H9 (cell line): ENCODE results near the gene TRMT2A. TPM values are rescaled to one million over a fixed set of nuclear protein-coding genes. Genes with fewer than 3 reads are reported as not detected.
"Not testable (repeated sequence)": the region's sequence is repeated elsewhere in the genome, so short reads cannot be mapped to it uniquely, and the experiment has no call there.

Experiments used
- DNase-seq: peaks from one replicate; pipeline ENCODE4 v3.0.0-alpha.2; 2017
- H2AFZ ChIP-seq: one replicate; pipeline ENCODE4 v1.6.1; 2013; ENCODE audit warnings: mild to moderate bottlenecking, low read length, control low read depth, moderate library complexity
- H2AK5ac ChIP-seq: 2 replicates; pipeline ENCODE4 v1.6.1; 2013; ENCODE audit warnings: low read length, control low read depth, mixed read lengths; ENCODE audit not compliant: insufficient read length
- H2BK120ac ChIP-seq: one replicate; pipeline ENCODE4 v1.6.1; 2013; ENCODE audit warnings: low read depth, mild to moderate bottlenecking, low read length, control low read depth, inconsistent platforms; ENCODE audit not compliant: poor library complexity, severe bottlenecking
- H2BK12ac ChIP-seq: 2 replicates; pipeline ENCODE4 v1.6.1; 2013; ENCODE audit warnings: low read length, control low read depth, mixed read lengths, low read depth; ENCODE audit not compliant: insufficient read length
- H2BK15ac ChIP-seq: 2 replicates; pipeline ENCODE4 v1.6.1; 2013; ENCODE audit warnings: low read depth, low read length, control low read depth
- H2BK20ac ChIP-seq: one replicate; pipeline ENCODE4 v1.6.1; 2013; ENCODE audit warnings: low read depth, mild to moderate bottlenecking, low read length, control low read depth, inconsistent platforms; ENCODE audit not compliant: poor library complexity, severe bottlenecking
- H2BK5ac ChIP-seq: 2 replicates; pipeline ENCODE4 v1.6.1; 2013; ENCODE audit warnings: low read length, control low read depth, mixed read lengths; ENCODE audit not compliant: insufficient read length
- H3K14ac ChIP-seq: 2 replicates; pipeline ENCODE4 v1.6.1; 2013; ENCODE audit warnings: low read length, control low read depth; ENCODE audit not compliant: insufficient read depth
- H3K18ac ChIP-seq: 2 replicates; pipeline ENCODE4 v1.6.1; 2013; ENCODE audit warnings: low read depth, mild to moderate bottlenecking, mixed read lengths, low read length, control low read depth; ENCODE audit not compliant: insufficient read length
- H3K23ac ChIP-seq: 2 replicates; pipeline ENCODE4 v1.6.1; 2013; ENCODE audit warnings: low read length, control low read depth, mixed read lengths, low read depth; ENCODE audit not compliant: insufficient read length
- H3K23me2 ChIP-seq: 2 replicates; pipeline ENCODE4 v1.6.1; 2013; ENCODE audit warnings: low read depth, mild to moderate bottlenecking, mixed read lengths, low read length, control low read depth; ENCODE audit not compliant: insufficient read length, poor library complexity, severe bottlenecking
- H3K27ac ChIP-seq: 2 replicates; pipeline ENCODE4 v1.5.1; 2013; ENCODE audit warnings: low read length, control low read depth, mixed read lengths, low read depth; ENCODE audit not compliant: insufficient read length
- H3K27me3 ChIP-seq: 2 replicates; pipeline ENCODE4 v1.6.1; 2013; ENCODE audit warnings: low read length, control low read depth, inconsistent platforms; ENCODE audit not compliant: insufficient read depth
- H3K4ac ChIP-seq: 2 replicates; pipeline ENCODE4 v1.6.1; 2013; ENCODE audit warnings: low read depth, mild to moderate bottlenecking, control low read depth, inconsistent platforms, low read length, moderate library complexity
- H3K4me1 ChIP-seq: 2 replicates; pipeline ENCODE4 v1.6.1; 2013; ENCODE audit warnings: low read length, control low read depth, inconsistent platforms; ENCODE audit not compliant: insufficient read depth
- H3K4me2 ChIP-seq: 2 replicates; pipeline ENCODE4 v1.6.1; 2013; ENCODE audit warnings: low read length, control low read depth, mixed read lengths; ENCODE audit not compliant: insufficient read length, insufficient read depth
- H3K56ac ChIP-seq: 2 replicates; pipeline ENCODE4 v1.6.1; 2013; ENCODE audit warnings: low read depth, mild to moderate bottlenecking, mixed read lengths, low read length, control low read depth; ENCODE audit not compliant: insufficient read length
- H3K79me1 ChIP-seq: 2 replicates; pipeline ENCODE4 v1.6.1; 2013; ENCODE audit warnings: low read depth, mild to moderate bottlenecking, moderate library complexity, low read length, control low read depth, inconsistent platforms; ENCODE audit not compliant: insufficient read depth, poor library complexity, severe bottlenecking
- H3K79me2 ChIP-seq: 2 replicates; pipeline ENCODE4 v1.6.1; 2013; ENCODE audit warnings: low read length, control low read depth, inconsistent platforms; ENCODE audit not compliant: insufficient read depth
- H3K9ac ChIP-seq: 2 replicates; pipeline ENCODE4 v1.6.1; 2013; ENCODE audit warnings: low read length, control low read depth, mixed read lengths; ENCODE audit not compliant: insufficient read length; ENCODE audit errors: extremely low read depth
- H3K9me3 ChIP-seq: one replicate; pipeline ENCODE4 v1.6.1; 2013; ENCODE audit warnings: low read depth, low read length, inconsistent platforms; ENCODE audit not compliant: control insufficient read depth
- H3T11ph ChIP-seq: one replicate; pipeline ENCODE4 v1.6.1; 2013; ENCODE audit warnings: mild to moderate bottlenecking, low read length, control low read depth, inconsistent platforms
- H4K20me1 ChIP-seq: one replicate; pipeline ENCODE4 v1.6.1; 2013; ENCODE audit not compliant: control insufficient read depth, insufficient read length, insufficient read depth
- H4K5ac ChIP-seq: 2 replicates; pipeline ENCODE4 v1.6.1; 2013; ENCODE audit warnings: low read depth, mild to moderate bottlenecking, mixed read lengths, low read length, control low read depth; ENCODE audit not compliant: insufficient read length
- H4K8ac ChIP-seq: replicated peaks from 2 replicates; pipeline ENCODE4 v1.6.1; 2013; ENCODE audit warnings: low read length, control low read depth, mixed read lengths, low read depth; ENCODE audit not compliant: insufficient read length
- H4K91ac ChIP-seq: 2 replicates; pipeline ENCODE4 v1.6.1; 2013; ENCODE audit warnings: low read depth, mild to moderate bottlenecking, moderate library complexity, mixed read lengths, low read length, control low read depth; ENCODE audit not compliant: insufficient read length
- H3K27ac Mint-ChIP-seq, 3 experiments: 2 replicates in 2 of 3; 3 replicates in 1 of 3; pipeline ENCODE4 v1.8.0; 2020 to 2021; ENCODE audit warnings: mixed read lengths in 3 of 3, mild to moderate bottlenecking in 1 of 3, moderate library complexity in 1 of 3
- H3K27me3 Mint-ChIP-seq: 2 replicates; pipeline ENCODE4 v1.8.0; 2021; ENCODE audit warnings: low read depth, mild to moderate bottlenecking, moderate library complexity, mixed read lengths
- H3K36me3 Mint-ChIP-seq, 3 experiments: 2 replicates in 2 of 3; 3 replicates in 1 of 3; pipeline ENCODE4 v1.8.0; 2020 to 2021; ENCODE audit warnings: low read depth in 3 of 3, mixed read lengths in 3 of 3; ENCODE audit not compliant: insufficient read depth in 1 of 3
- H3K4me1 Mint-ChIP-seq, 2 experiments: 2 replicates each; pipeline ENCODE4 v1.8.0; 2020; ENCODE audit warnings: mixed read lengths in 2 of 2
- H3K4me3 Mint-ChIP-seq, 2 experiments: 2 replicates in 1 of 2; 3 replicates in 1 of 2; pipeline ENCODE4 v1.8.0; 2020 to 2021; ENCODE audit warnings: mild to moderate bottlenecking in 2 of 2, mixed read lengths in 2 of 2, moderate library complexity in 1 of 2
- H3K9me3 Mint-ChIP-seq, 2 experiments: 2 replicates in 1 of 2; 3 replicates in 1 of 2; pipeline ENCODE4 v1.8.0; 2020; ENCODE audit warnings: mild to moderate bottlenecking in 2 of 2, mixed read lengths in 2 of 2, moderate library complexity in 1 of 2
- WGBS: extraction: QIAGEN DNeasy Blood & Tissue Kit; methylation state at CpG from one replicate; pipeline ENCODE4 v1.1.7; 2013; ENCODE audit warnings: missing lambda C conversion rate, low lambda C conversion rate, mixed read lengths; ENCODE audit not compliant: insufficient read length; ENCODE audit errors: extremely low coverage; 5-methylcytosine and 5-hydroxymethylcytosine counted together
- total RNA-seq: library from RNA; stranded (reverse); gene quantifications from 2 replicates; pipeline ENCODE4 v1.2.1, GENCODE V29; 2021
- TF ChIP-seq, protein P1 (sequence below): fragments of 200-600 bp; sonication (generic); conservative IDR thresholded peaks from 3 replicates; pipeline ENCODE4 v1.8.0; 2021; ENCODE audit warnings: antibody characterized with exemption, mild to moderate bottlenecking

Gene TRMT2A
- total RNA-seq, 1 experiment from 2014 or later = 58.2 TPM

DNA sequence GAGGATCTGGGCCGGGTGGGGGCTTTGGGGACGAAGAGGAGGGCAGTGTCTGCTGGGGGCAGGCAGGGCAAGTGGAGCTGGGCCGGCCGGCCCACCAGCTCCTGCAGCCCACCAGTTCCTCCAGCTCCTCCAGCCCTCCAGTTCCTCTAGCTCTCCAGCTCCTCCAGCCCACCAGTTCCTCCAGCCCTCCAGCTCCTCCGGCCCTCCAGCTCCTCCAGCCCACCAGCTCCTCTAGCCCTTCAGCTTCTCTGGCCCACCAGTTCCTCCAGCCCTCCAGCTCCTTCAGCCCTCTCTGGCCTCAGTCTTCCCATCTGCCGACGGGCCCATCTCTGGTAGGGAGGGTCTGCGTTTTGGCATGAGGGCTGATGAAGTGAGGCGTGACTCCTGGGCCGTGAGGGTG is 43.0 kb upstream of the TRMT2A start:
- Mint-ChIP-seq H3K4me1 (peaks cover 4 to 7% of the 10 kb centered on the region in 2 experiments), H3K9me3 (peaks cover 6 to 17% of the 10 kb centered on the region in 2 experiments; a peak in 4 of 5 replicates), H3K4me3 (no peak overlapping the region), H3K36me3 (peaks cover 0 to 7% (median 0%) of the 10 kb centered on the region in 3 experiments; a peak in 2 of 7 replicates), H3K27ac (peak overlapping the region in 1 of 3 experiments; percentile 67; a peak in 1 of 7 replicates), H3K27me3 (no peaks in the 10 kb centered on the region)
- H3K18ac ChIP-seq = no peak overlapping the region
- no peak overlapping the region for H4K8ac ChIP-seq
- H3K27ac ChIP-seq = no peak overlapping the region
- no CpG with 5 or more reads among the region's 10 CpGs for WGBS
- no peak overlapping the region for H2BK20ac ChIP-seq
- no peak for DNase-seq
- H3K4me2 ChIP-seq = no peak overlapping the region
- no peaks in the 10 kb centered on the region for H4K20me1 ChIP-seq
- H3K79me2 ChIP-seq = no peaks in the 10 kb centered on the region
- no peaks in the 10 kb centered on the region for H3K4me1 ChIP-seq
- no peak overlapping the region for H4K5ac ChIP-seq
- TF ChIP-seq, protein P1, sequence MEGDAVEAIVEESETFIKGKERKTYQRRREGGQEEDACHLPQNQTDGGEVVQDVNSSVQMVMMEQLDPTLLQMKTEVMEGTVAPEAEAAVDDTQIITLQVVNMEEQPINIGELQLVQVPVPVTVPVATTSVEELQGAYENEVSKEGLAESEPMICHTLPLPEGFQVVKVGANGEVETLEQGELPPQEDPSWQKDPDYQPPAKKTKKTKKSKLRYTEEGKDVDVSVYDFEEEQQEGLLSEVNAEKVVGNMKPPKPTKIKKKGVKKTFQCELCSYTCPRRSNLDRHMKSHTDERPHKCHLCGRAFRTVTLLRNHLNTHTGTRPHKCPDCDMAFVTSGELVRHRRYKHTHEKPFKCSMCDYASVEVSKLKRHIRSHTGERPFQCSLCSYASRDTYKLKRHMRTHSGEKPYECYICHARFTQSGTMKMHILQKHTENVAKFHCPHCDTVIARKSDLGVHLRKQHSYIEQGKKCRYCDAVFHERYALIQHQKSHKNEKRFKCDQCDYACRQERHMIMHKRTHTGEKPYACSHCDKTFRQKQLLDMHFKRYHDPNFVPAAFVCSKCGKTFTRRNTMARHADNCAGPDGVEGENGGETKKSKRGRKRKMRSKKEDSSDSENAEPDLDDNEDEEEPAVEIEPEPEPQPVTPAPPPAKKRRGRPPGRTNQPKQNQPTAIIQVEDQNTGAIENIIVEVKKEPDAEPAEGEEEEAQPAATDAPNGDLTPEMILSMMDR = no peak
- no peaks in the 10 kb centered on the region for H3K79me1 ChIP-seq
- H3K9ac ChIP-seq = no peak overlapping the region
- H2BK12ac ChIP-seq = no peak overlapping the region
- no peak overlapping the region for H2BK15ac ChIP-seq
- H3K23me2 ChIP-seq = no peaks in the 10 kb centered on the region
- no peaks in the 10 kb centered on the region for H3K27me3 ChIP-seq
- no peaks in the 10 kb centered on the region for H3K9me3 ChIP-seq
- H2BK120ac ChIP-seq = no peak overlapping the region
- H3K14ac ChIP-seq = no peak overlapping the region; the same call in 1 of the 2 replicates
- no peak overlapping the region for H4K91ac ChIP-seq
- H2BK5ac ChIP-seq = no peak overlapping the region
- no peak overlapping the region for H3T11ph ChIP-seq
- H3K56ac ChIP-seq = no peak overlapping the region
- H3K4ac ChIP-seq = no peak overlapping the region
- H2AK5ac ChIP-seq = no peak overlapping the region
- no peak overlapping the region for H2AFZ ChIP-seq
- H3K23ac ChIP-seq = no peak overlapping the region

DNA sequence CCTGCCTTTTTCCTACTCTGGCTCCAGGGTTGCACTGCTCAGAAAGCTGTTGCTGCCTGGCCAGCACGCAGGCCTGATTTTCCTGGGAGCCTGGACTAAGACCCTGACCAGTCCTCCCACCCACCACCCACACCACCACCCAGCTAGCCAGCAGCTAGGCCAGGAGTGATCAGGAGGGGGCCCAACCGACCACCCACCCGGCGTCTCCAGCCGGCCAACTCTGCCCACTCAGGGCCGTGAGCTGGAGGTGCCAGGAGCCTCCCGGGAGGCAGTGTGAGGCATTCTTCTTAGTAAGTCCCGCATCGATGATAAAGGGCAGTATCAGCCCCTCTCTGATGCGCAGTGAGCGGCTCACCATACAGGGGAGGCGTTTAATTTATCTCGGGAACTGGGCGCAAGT is 42.5 kb upstream of the TRMT2A start:
- peaks cover 6 to 17% of the 10 kb centered on the region in 2 experiments; a peak in 4 of 5 replicates for H3K9me3 Mint-ChIP-seq
- H3K79me1 ChIP-seq, H4K5ac ChIP-seq, H4K20me1 ChIP-seq, H3K9me3 ChIP-seq, H2BK15ac ChIP-seq, H3K27me3 Mint-ChIP-seq, H4K91ac ChIP-seq, H3K27me3 ChIP-seq, H3K23ac ChIP-seq, H3K9ac ChIP-seq, H3K56ac ChIP-seq, H3K27ac ChIP-seq, H3T11ph ChIP-seq, H3K4me3 Mint-ChIP-seq, H2AK5ac ChIP-seq, H2BK120ac ChIP-seq, H3K18ac ChIP-seq, DNase-seq, H2BK20ac ChIP-seq, H2BK5ac ChIP-seq, H2AFZ ChIP-seq, H3K4me1 Mint-ChIP-seq, H3K23me2 ChIP-seq, H4K8ac ChIP-seq, H2BK12ac ChIP-seq, H3K79me2 ChIP-seq, H3K36me3 Mint-ChIP-seq, H3K4ac ChIP-seq, H3K27ac Mint-ChIP-seq, H3K4me2 ChIP-seq, H3K4me1 ChIP-seq: not testable (repeated sequence)
- H3K14ac ChIP-seq = 0 out of 2 replicates have a peak overlapping the region, but pooled peaks have one; percentile 4
- no CpG with 5 or more reads among the region's 14 CpGs for WGBS
